ENCODE measurements around the gene INPP5K. TPM values are rescaled to one million over a fixed set of nuclear protein-coding genes. Genes with fewer than 3 reads are reported as not detected.

Gene INPP5K
- total RNA-seq, 4 donors from 2014 or later, result 168 to 321 (median 200) TPM

- TF ChIP-seq, protein P1, sequence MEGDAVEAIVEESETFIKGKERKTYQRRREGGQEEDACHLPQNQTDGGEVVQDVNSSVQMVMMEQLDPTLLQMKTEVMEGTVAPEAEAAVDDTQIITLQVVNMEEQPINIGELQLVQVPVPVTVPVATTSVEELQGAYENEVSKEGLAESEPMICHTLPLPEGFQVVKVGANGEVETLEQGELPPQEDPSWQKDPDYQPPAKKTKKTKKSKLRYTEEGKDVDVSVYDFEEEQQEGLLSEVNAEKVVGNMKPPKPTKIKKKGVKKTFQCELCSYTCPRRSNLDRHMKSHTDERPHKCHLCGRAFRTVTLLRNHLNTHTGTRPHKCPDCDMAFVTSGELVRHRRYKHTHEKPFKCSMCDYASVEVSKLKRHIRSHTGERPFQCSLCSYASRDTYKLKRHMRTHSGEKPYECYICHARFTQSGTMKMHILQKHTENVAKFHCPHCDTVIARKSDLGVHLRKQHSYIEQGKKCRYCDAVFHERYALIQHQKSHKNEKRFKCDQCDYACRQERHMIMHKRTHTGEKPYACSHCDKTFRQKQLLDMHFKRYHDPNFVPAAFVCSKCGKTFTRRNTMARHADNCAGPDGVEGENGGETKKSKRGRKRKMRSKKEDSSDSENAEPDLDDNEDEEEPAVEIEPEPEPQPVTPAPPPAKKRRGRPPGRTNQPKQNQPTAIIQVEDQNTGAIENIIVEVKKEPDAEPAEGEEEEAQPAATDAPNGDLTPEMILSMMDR (IDR thresholded peaks at IDR 0.05; ENCODE audit: low read depth), result no peak
Observed at GRCh38 chr17:1467258-1467657, 49.2 kb downstream of the INPP5K start.

DNA sequence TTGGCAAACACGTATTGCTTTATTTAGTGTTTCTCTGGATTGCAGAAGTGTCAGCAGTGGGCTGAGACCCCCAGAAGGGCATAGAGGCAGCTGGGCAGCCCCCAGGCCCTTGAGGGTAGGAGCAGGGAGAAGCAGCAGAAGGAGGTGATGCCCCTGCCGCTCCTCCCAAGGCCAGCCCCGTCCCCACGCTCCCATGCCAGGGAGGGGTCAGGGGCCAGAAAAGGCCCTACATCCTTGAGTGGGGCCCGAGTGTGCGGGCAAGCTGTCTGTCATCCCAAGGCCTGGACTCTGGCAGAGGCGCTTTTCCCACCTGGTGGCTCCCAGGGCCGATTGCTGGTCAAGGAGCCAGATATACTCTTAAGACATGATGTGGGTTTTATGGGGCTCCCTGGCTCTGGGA, 52.2 kb downstream of the INPP5K start:
- TF ChIP-seq, protein P1 (IDR thresholded peaks at IDR 0.05; ENCODE audit: low read depth), result no peak

GRCh38 chr17:1462164-1463112, 54.0 kb downstream of the INPP5K start:
- TF ChIP-seq, protein P1 (IDR thresholded peaks at IDR 0.05; ENCODE audit: low read depth), result no peak

- TF ChIP-seq, protein P1 (IDR thresholded peaks at IDR 0.05; ENCODE audit: low read depth), result no peak
Observed at GRCh38 chr17:1461198-1461944, 55.0 kb downstream of the INPP5K start.

- TF ChIP-seq, protein P1 (IDR thresholded peaks at IDR 0.05; ENCODE audit: low read depth), result no peak
Observed at GRCh38 chr17:1460233-1460632, 56.2 kb downstream of the INPP5K start.

- TF ChIP-seq, protein P1 (IDR thresholded peaks at IDR 0.05; ENCODE audit: low read depth), result no peak
Observed at GRCh38 chr17:1455797-1456599, 60.4 kb downstream of the INPP5K start, which contains the start of gene CRK. Gene CRK (minus strand): TSS chr17:1456232. CDS start chr17:1456117, 115 bp downstream.
